ENCODE results near the gene C6orf120. TPM values are rescaled to one million over a fixed set of nuclear protein-coding genes. Genes with fewer than 3 reads are reported as not detected.

Gene C6orf120
- total and polyA plus RNA-seq, 2 donors (not counting 1 experiment from before 2014, with no cell fraction given), result 9.7 to 27.1 TPM

DNA sequence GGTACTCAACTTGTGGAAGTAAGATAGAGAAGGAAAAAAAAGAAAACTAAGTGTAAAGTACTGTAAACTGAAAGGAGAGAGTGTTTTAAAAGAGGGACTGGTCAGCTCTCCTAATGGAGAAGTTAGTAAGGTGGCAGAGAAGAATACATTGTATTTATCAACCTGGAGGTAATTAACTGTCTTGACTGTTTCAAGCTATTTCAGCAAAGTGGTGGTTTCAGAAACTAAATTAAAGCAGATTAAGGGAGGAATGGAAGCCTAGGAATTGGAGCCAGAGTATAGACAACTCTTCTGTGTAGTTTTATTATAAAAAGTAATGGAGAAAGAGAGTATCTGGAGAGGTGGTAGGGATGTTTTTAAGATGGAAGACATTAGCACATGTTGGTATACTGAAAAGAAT lies 25.0 kb downstream of the C6orf120 start:
- intact Hi-C loops (cut with micrococcal nuclease), result loop anchor here (10.0 kb wide), 1 partner anchor 568 kb away; the partner anchor contains the start of gene DLL1
- CTCF ChIA-PET, result interaction anchor here (0.8 to 1.0 kb wide), 2 partner anchors 11 to 25 kb away, joined by 3 read pairs; partner anchors contain the start of genes C6orf120 and WDR27
- H3K9ac ChIP-seq (ENCODE audit: low read length), result no peak overlapping the region
- no peaks in the 10 kb centered on the region for H3K36me3 ChIP-seq (replicated peaks in 1 of 2; ENCODE audit: control extremely low read depth in 1 of 2, control insufficient read depth in 1 of 2, extremely low read depth in 1 of 2, insufficient read depth in 2 of 2, low read length in 1 of 2)
- ATAC-seq (ENCODE audit: low read depth) (no peak), DNase-seq (no peak)
- H3K27me3 Mint-ChIP-seq, result no peaks in the 10 kb centered on the region
- H3K9me3 ChIP-seq (ENCODE audit: control extremely low read depth in 1 of 3, control insufficient read depth in 2 of 3, insufficient read depth in 1 of 3, low read length in 2 of 3), result no peaks in the 10 kb centered on the region
- no peak overlapping the region for H3K27ac ChIP-seq (ENCODE audit: low read length in 2 of 2)
- no peaks in the 10 kb centered on the region for H3K27me3 ChIP-seq (replicated peaks in 1 of 4; ENCODE audit: control extremely low read depth in 1 of 4, control insufficient read depth in 3 of 4, insufficient read depth in 4 of 4, low read length in 3 of 4)
- no peak overlapping the region for H2AFZ ChIP-seq (ENCODE audit: insufficient read depth, low read depth, low read length, poor library complexity, severe bottlenecking)
- POLR2A ChIA-PET, result no interaction called here
- H3K4me3 ChIP-seq (ENCODE audit: control extremely low read depth in 1 of 5, extremely low read depth in 1 of 5, insufficient read depth in 1 of 5, low read depth in 2 of 5, low read length in 4 of 5), result no peak overlapping the region
- no peak overlapping the region for H3K27ac Mint-ChIP-seq
- no peaks in the 10 kb centered on the region for H3K79me2 ChIP-seq (ENCODE audit: control insufficient read depth, insufficient read depth, low read length)
- no peaks in the 10 kb centered on the region for H3K9me3 Mint-ChIP-seq (ENCODE audit: insufficient read depth)
- H3K4me3 Mint-ChIP-seq, result no peak overlapping the region
- TF ChIP-seq, protein P1, sequence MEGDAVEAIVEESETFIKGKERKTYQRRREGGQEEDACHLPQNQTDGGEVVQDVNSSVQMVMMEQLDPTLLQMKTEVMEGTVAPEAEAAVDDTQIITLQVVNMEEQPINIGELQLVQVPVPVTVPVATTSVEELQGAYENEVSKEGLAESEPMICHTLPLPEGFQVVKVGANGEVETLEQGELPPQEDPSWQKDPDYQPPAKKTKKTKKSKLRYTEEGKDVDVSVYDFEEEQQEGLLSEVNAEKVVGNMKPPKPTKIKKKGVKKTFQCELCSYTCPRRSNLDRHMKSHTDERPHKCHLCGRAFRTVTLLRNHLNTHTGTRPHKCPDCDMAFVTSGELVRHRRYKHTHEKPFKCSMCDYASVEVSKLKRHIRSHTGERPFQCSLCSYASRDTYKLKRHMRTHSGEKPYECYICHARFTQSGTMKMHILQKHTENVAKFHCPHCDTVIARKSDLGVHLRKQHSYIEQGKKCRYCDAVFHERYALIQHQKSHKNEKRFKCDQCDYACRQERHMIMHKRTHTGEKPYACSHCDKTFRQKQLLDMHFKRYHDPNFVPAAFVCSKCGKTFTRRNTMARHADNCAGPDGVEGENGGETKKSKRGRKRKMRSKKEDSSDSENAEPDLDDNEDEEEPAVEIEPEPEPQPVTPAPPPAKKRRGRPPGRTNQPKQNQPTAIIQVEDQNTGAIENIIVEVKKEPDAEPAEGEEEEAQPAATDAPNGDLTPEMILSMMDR (IDR thresholded peaks at IDR 0.05), result no peak
- TF ChIP-seq EZH2 (IDR thresholded peaks at IDR 0.05; ENCODE audit: borderline replicate concordance, insufficient read depth, low read depth, low read length, poor library complexity, severe bottlenecking), result no peak
- no peaks in the 10 kb centered on the region for H4K20me1 ChIP-seq (ENCODE audit: control insufficient read depth, insufficient read depth, low read length, poor library complexity, severe bottlenecking)
- no peak overlapping the region for H3K4me2 ChIP-seq (replicated peaks; ENCODE audit: low read depth, low read length, poor library complexity, severe bottlenecking)
- H3K4me1 Mint-ChIP-seq, result peaks cover 13% of the 10 kb centered on the region
- H3K4me1 ChIP-seq (ENCODE audit: control insufficient read depth in 2 of 2, insufficient read depth in 2 of 2, low read length in 2 of 2), result peaks cover 12 to 14% of the 10 kb centered on the region in 2 donors

DNA sequence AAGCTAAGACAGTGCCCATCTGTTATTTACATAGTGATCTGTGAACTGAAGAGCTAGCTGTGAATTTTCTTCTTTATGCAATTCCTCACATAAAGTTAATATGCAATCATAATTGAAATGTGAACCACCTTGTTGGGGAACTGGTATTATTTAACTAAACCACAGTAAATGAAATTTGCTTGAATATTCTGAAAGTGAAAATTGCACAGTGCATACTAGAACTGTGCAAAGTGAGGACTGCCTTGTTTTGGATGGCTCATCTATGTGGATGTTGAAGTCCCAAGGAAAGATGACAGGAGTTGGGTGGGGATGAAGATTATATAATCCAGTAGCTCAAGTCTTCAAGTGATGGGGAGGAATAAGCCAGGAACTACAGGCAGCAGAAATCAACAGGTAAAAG lies 28.0 kb downstream of the C6orf120 start:
- Mint-ChIP-seq H3K27ac (no peak overlapping the region), H3K4me1 (peaks cover 5% of the 10 kb centered on the region), H3K27me3 (no peaks in the 10 kb centered on the region), H3K4me3 (no peak overlapping the region), H3K9me3 (ENCODE audit: insufficient read depth) (no peaks in the 10 kb centered on the region)
- H3K4me2 ChIP-seq (replicated peaks; ENCODE audit: low read depth, low read length, poor library complexity, severe bottlenecking), result no peak overlapping the region
- H3K79me2 ChIP-seq (ENCODE audit: control insufficient read depth, insufficient read depth, low read length), result no peaks in the 10 kb centered on the region
- peaks cover 3 to 5% of the 10 kb centered on the region in 2 donors for H3K4me1 ChIP-seq (ENCODE audit: control insufficient read depth in 2 of 2, insufficient read depth in 2 of 2, low read length in 2 of 2)
- H2AFZ ChIP-seq (ENCODE audit: insufficient read depth, low read depth, low read length, poor library complexity, severe bottlenecking), result no peak overlapping the region
- no peaks in the 10 kb centered on the region for H3K36me3 ChIP-seq (replicated peaks in 1 of 2; ENCODE audit: control extremely low read depth in 1 of 2, control insufficient read depth in 1 of 2, extremely low read depth in 1 of 2, insufficient read depth in 2 of 2, low read length in 1 of 2)
- no peak for TF ChIP-seq EZH2 (IDR thresholded peaks at IDR 0.05; ENCODE audit: borderline replicate concordance, insufficient read depth, low read depth, low read length, poor library complexity, severe bottlenecking)
- TF ChIP-seq, protein P1 (IDR thresholded peaks at IDR 0.05), result no peak
- H3K9ac ChIP-seq (ENCODE audit: low read length), result no peak overlapping the region
- ChIA-PET CTCF (no interaction called here), POLR2A (no interaction called here)
- no peak for ATAC-seq (ENCODE audit: low read depth)
- no peak overlapping the region for H3K27ac ChIP-seq (ENCODE audit: low read length in 2 of 2)
- intact Hi-C loops (cut with micrococcal nuclease), result loop anchor here (10.0 kb wide), 1 partner anchor 565 kb away; the partner anchor contains the start of gene DLL1
- peaks cover 0 to 2% (median 0%) of the 10 kb centered on the region in 4 experiments for H3K27me3 ChIP-seq (replicated peaks in 1 of 4; ENCODE audit: control extremely low read depth in 1 of 4, control insufficient read depth in 3 of 4, insufficient read depth in 4 of 4, low read length in 3 of 4)
- no peaks in the 10 kb centered on the region for H4K20me1 ChIP-seq (ENCODE audit: control insufficient read depth, insufficient read depth, low read length, poor library complexity, severe bottlenecking)
- no peak overlapping the region for H3K4me3 ChIP-seq (ENCODE audit: control extremely low read depth in 1 of 5, extremely low read depth in 1 of 5, insufficient read depth in 1 of 5, low read depth in 2 of 5, low read length in 4 of 5)
- no peaks in the 10 kb centered on the region for H3K9me3 ChIP-seq (ENCODE audit: control extremely low read depth in 1 of 3, control insufficient read depth in 2 of 3, insufficient read depth in 1 of 3, low read length in 2 of 3)
- no peak for DNase-seq

All from B cell (primary cell).